ENCODE measurements around the gene PLSCR1.

Gene PLSCR1

GRCh38 chr3:146557745-146558144 lies 13.3 kb upstream of the PLSCR1 start:
- H3K4me3 ChIP-seq (ENCODE audit: low read depth, low read length): no peak overlapping the region
- ChIA-PET POLR2A (no interaction called here), CTCF (no interaction called here)
- TF ChIP-seq, protein P1, sequence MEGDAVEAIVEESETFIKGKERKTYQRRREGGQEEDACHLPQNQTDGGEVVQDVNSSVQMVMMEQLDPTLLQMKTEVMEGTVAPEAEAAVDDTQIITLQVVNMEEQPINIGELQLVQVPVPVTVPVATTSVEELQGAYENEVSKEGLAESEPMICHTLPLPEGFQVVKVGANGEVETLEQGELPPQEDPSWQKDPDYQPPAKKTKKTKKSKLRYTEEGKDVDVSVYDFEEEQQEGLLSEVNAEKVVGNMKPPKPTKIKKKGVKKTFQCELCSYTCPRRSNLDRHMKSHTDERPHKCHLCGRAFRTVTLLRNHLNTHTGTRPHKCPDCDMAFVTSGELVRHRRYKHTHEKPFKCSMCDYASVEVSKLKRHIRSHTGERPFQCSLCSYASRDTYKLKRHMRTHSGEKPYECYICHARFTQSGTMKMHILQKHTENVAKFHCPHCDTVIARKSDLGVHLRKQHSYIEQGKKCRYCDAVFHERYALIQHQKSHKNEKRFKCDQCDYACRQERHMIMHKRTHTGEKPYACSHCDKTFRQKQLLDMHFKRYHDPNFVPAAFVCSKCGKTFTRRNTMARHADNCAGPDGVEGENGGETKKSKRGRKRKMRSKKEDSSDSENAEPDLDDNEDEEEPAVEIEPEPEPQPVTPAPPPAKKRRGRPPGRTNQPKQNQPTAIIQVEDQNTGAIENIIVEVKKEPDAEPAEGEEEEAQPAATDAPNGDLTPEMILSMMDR (IDR thresholded peaks at IDR 0.05; ENCODE audit: insufficient read depth, low read length, missing control alignments): no peak
- no peak for DNase-seq (ENCODE audit: low read depth, low spot score)

GRCh38 chr3:146555311-146555710 lies 10.9 kb upstream of the PLSCR1 start:
- CTCF ChIA-PET: no interaction called here
- TF ChIP-seq, protein P1 (IDR thresholded peaks at IDR 0.05; ENCODE audit: insufficient read depth, low read length, missing control alignments): no peak
- POLR2A ChIA-PET: no interaction called here
- DNase-seq (ENCODE audit: low read depth, low spot score): no peak
- H3K4me3 ChIP-seq (ENCODE audit: low read depth, low read length): no peak overlapping the region

DNA sequence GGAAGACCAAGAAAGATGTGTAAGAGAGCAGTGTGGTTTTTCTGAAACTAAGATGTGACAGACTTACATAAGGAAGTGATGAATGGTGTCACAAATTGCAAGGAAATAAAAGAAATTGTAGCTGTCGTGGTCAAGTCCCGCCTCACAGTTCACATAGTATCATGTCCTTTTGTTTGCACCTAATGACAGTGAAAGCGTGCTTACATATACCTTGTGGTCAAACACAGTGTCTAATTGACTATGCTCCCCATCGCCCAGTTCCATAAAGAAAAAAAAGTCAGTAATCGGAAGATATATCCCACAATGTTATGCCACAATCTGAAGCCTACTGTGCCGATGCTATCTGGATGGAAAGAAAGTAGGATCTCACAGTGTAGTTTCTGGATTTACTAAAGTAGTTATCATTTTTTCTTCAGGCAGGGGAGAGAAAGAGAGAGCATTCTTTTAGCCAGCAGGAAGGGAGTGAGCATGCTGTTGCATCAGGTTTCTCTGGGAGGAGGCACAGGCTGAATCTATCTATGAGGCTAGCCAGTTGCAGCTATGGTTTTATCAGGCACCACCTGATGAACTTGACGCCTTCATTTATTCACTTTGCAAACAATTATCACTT lies 9.8 kb upstream of the PLSCR1 start:
- ChIA-PET CTCF (interaction anchor here (1.4 kb wide), 1 partner anchor 35 kb away, joined by 3 read pairs; no protein-coding TSS in a partner anchor), POLR2A (no interaction called here)
- TF ChIP-seq, protein P1 (IDR thresholded peaks at IDR 0.05; ENCODE audit: insufficient read depth, low read length, missing control alignments): no peak
- no peak for DNase-seq (ENCODE audit: low read depth, low spot score)
- no peak overlapping the region for H3K4me3 ChIP-seq (ENCODE audit: low read depth, low read length)

DNA sequence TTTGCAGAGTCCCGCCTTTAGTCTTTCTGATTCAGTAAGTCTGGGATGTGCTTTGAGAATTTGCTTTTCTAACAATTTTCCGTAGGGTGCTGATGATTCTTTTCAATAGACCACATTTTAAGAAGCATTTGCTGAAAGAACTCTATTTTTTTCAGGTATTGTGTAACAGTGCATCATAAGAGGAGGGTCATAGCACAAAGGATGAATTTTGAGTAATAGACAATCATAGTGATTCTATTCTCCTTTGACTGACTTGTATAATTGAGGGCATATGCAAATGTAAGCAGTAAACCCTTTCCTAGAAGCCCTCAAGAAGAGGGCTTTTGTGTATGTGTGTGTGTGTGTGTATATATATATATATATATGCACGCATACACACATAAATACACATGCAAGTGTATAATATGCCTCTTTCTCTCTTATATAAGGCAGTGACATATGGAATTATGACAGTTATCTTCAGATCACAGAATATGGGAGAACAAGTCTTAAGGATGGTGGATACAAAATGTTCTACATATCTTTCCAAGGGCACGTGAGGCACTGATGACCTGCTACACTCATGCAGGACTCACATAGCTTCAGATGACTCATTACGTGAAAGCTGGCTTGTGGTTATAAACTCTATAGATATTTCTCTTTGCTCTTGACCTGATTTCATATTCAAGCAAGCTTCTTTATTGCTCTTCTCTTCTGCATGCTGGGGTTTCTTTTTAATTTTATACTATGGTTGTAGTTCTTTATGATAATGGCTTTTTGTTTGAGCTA lies 6.5 kb upstream of the PLSCR1 start:
- CTCF ChIA-PET: interaction anchor here (1.6 kb wide), 1 partner anchor 10 kb away, joined by 4 read pairs; no protein-coding TSS in a partner anchor

DNA sequence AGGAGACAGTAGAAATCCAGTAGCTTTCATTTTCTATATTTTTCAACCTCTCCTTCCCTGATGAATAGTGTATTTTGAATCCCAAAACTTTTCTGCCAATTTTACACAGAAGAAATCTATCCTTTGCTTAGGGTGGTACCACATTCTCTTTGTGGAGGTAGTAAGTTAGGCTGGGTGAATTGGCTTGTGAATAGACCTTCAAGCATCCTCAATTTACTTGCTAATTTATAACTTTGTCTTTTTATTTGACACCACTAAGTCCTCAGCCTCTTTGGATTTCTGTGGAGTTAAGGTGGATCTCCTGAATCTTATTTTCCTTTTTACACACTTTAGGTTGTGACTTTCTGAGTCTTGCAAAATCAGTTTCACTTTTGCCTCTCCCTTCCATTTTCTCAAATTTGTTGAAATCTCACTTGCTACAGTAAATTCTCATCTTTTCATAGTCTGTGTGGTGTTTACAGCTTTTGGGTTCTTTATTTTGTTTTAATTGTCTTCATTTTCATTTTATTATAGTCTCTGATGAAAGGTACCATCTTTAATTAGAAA lies 5.7 kb upstream of the PLSCR1 start:
- DNase-seq (ENCODE audit: low read depth, low spot score): no peak
- POLR2A ChIA-PET: no interaction called here
- no peak overlapping the region for H3K4me3 ChIP-seq (ENCODE audit: low read depth, low read length)
- TF ChIP-seq, protein P1 (IDR thresholded peaks at IDR 0.05; ENCODE audit: insufficient read depth, low read length, missing control alignments): no peak
- CTCF ChIA-PET: no interaction called here

More for the DNA sequence above, 6.5 kb upstream of the PLSCR1 start:
- DNase-seq (ENCODE audit: low read depth, low spot score): peak; percentile 72
- TF ChIP-seq, protein P1 (IDR thresholded peaks at IDR 0.05; ENCODE audit: insufficient read depth, low read length, missing control alignments): no peak
- H3K4me3 ChIP-seq (ENCODE audit: low read depth, low read length): no peak overlapping the region
- POLR2A ChIA-PET: no interaction called here

DNA sequence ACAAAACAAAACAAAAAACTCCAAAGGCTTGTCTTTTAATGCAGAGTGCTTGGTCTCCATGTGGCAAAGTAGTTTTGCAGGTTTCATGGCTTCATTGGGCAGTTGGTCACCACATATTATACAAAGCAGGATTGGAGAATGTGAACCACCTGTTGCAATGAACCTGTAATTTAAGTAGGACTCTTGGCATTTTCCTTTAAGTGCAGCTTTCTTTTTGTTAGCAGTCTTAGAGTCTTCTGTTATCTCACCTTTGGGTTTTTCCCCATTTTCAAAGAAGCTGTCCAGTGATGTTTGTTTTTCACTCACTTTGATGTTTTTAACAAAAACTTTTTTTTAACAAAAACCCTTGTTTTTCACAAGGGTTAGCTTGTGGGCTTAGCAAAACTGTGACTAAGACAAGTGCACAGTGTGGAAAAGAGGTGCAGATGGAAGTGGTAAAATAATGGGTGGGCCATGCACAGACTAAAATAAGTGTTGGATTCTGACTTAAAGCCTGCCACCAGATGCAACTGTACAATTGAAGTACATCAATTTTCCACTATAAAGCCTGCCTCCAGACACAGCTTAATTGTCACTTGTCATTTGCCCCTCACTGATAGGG lies 2.9 kb upstream of the PLSCR1 start:
- POLR2A ChIA-PET: no interaction called here
- no peak overlapping the region for H3K4me3 ChIP-seq (ENCODE audit: low read depth, low read length)
- CTCF ChIA-PET: no interaction called here
- TF ChIP-seq, protein P1 (IDR thresholded peaks at IDR 0.05; ENCODE audit: insufficient read depth, low read length, missing control alignments): no peak
- no peak for DNase-seq (ENCODE audit: low read depth, low spot score)

Measured in AG04449 (cell line).